HUES6 (cell line): ENCODE measurements around the gene DCP1B.

Experiments
- H3K27ac ChIP-seq: 2 replicates; pipeline ENCODE4 v1.7.0; 2013; ENCODE audit warnings: low read depth, mild to moderate bottlenecking, low read length, inconsistent platforms
- H3K27me3 ChIP-seq: 2 replicates; pipeline ENCODE4 v1.6.1; 2013; ENCODE audit warnings: low read length; ENCODE audit not compliant: control insufficient read depth, insufficient read depth
- H3K36me3 ChIP-seq: 2 replicates; pipeline ENCODE4 v1.6.1; 2013; ENCODE audit warnings: low read length; ENCODE audit not compliant: control insufficient read depth, insufficient read depth
- H3K4me1 ChIP-seq: 2 replicates; pipeline ENCODE4 v1.6.1; 2013; ENCODE audit warnings: low read length; ENCODE audit not compliant: control insufficient read depth, insufficient read depth
- H3K4me3 ChIP-seq: 2 replicates; pipeline ENCODE4 v1.5.1; 2013; ENCODE audit warnings: low read depth, low read length
- H3K9ac ChIP-seq: one replicate; pipeline ENCODE4 v1.6.1; 2013; ENCODE audit warnings: mild to moderate bottlenecking, low read length
- H3K9me3 ChIP-seq: 2 replicates; pipeline ENCODE4 v1.6.1; 2013; ENCODE audit warnings: low read depth, low read length; ENCODE audit not compliant: control insufficient read depth, insufficient read depth

The DCP1B gene

GRCh38 chr12:2039034-2039433 is 34.8 kb upstream of the DCP1B start:
- Histone ChIP-seq H3K4me1 (peaks cover 7% of the 10 kb centered on the region; the same call in 1 of the 2 replicates), H3K36me3 (no peaks in the 10 kb centered on the region), H3K9me3 (no peaks in the 10 kb centered on the region), H3K27ac (no peak overlapping the region), H3K27me3 (peaks cover 55% of the 10 kb centered on the region), H3K9ac (no peak overlapping the region), H3K4me3 (no peak overlapping the region)

GRCh38 chr12:2035431-2036055 is 31.3 kb upstream of the DCP1B start:
- Histone ChIP-seq H3K4me1 (peaks cover 7% of the 10 kb centered on the region; the same call in 1 of the 2 replicates), H3K9ac (no peak overlapping the region), H3K27me3 (peaks cover 77% of the 10 kb centered on the region), H3K9me3 (no peaks in the 10 kb centered on the region), H3K27ac (no peak overlapping the region), H3K36me3 (no peaks in the 10 kb centered on the region), H3K4me3 (peak overlapping the region; percentile 43)

- no peak overlapping the region for H3K27ac ChIP-seq
- H3K9me3 ChIP-seq: no peaks in the 10 kb centered on the region
- no peaks in the 10 kb centered on the region for H3K36me3 ChIP-seq
- H3K4me3 ChIP-seq: peak overlapping the region; percentile 43
- no peak overlapping the region for H3K9ac ChIP-seq
- H3K4me1 ChIP-seq: peaks cover 7% of the 10 kb centered on the region; the same call in 1 of the 2 replicates
- peaks cover 76% of the 10 kb centered on the region for H3K27me3 ChIP-seq
These were observed 30.6 kb upstream of the DCP1B start for GRCh38 chr12:2034633-2035430.

- no peak overlapping the region for H3K27ac ChIP-seq
- H3K4me3 ChIP-seq: no peak overlapping the region
- H3K27me3 ChIP-seq: peaks cover 55% of the 10 kb centered on the region
- no peak overlapping the region for H3K9ac ChIP-seq
- H3K36me3 ChIP-seq: no peaks in the 10 kb centered on the region
- H3K4me1 ChIP-seq: peaks cover 7% of the 10 kb centered on the region; the same call in 1 of the 2 replicates
- H3K9me3 ChIP-seq: no peaks in the 10 kb centered on the region
These were observed 28.2 kb upstream of the DCP1B start for GRCh38 chr12:2032506-2032905.

- Histone ChIP-seq H3K9me3 (no peaks in the 10 kb centered on the region), H3K27ac (no peak overlapping the region), H3K4me3 (no peak overlapping the region), H3K27me3 (peaks cover 30% of the 10 kb centered on the region), H3K4me1 (no peaks in the 10 kb centered on the region), H3K9ac (no peak overlapping the region), H3K36me3 (no peaks in the 10 kb centered on the region)
These were observed 25.6 kb upstream of the DCP1B start for GRCh38 chr12:2029851-2030250.

- H3K9ac ChIP-seq: no peak overlapping the region
- H3K27me3 ChIP-seq: peaks cover 6% of the 10 kb centered on the region; the same call in 1 of the 2 replicates
- H3K9me3 ChIP-seq: no peaks in the 10 kb centered on the region
- no peaks in the 10 kb centered on the region for H3K36me3 ChIP-seq
- no peak overlapping the region for H3K27ac ChIP-seq
- no peak overlapping the region for H3K4me3 ChIP-seq
- 0 out of 2 replicates have a peak, but pooled peaks cover 2% of the 10 kb centered on the region for H3K4me1 ChIP-seq
These were observed 23.1 kb upstream of the DCP1B start for GRCh38 chr12:2027351-2027750.

GRCh38 chr12:2023365-2023764 is 19.1 kb upstream of the DCP1B start:
- 0 out of 2 replicates have a peak, but pooled peaks cover 2% of the 10 kb centered on the region for H3K4me1 ChIP-seq
- no peaks in the 10 kb centered on the region; the same call in 1 of the 2 replicates for H3K27me3 ChIP-seq
- no peak overlapping the region for H3K4me3 ChIP-seq
- no peaks in the 10 kb centered on the region for H3K36me3 ChIP-seq
- H3K9me3 ChIP-seq: peaks cover 5% of the 10 kb centered on the region; the same call in 1 of the 2 replicates
- no peak overlapping the region for H3K9ac ChIP-seq
- no peak overlapping the region for H3K27ac ChIP-seq

GRCh38 chr12:2020511-2020910 is 16.3 kb upstream of the DCP1B start:
- Histone ChIP-seq H3K4me1 (0 out of 2 replicates have a peak, but pooled peaks cover 5% of the 10 kb centered on the region), H3K27me3 (no peaks in the 10 kb centered on the region; the same call in 1 of the 2 replicates), H3K27ac (no peak overlapping the region), H3K4me3 (no peak overlapping the region), H3K9ac (no peak overlapping the region), H3K9me3 (peaks cover 5% of the 10 kb centered on the region; the same call in 1 of the 2 replicates), H3K36me3 (no peaks in the 10 kb centered on the region)

- Histone ChIP-seq H3K36me3 (no peaks in the 10 kb centered on the region), H3K4me3 (no peak overlapping the region), H3K27me3 (no peaks in the 10 kb centered on the region; the same call in 1 of the 2 replicates), H3K4me1 (peaks cover 5% of the 10 kb centered on the region; the same call in 1 of the 2 replicates), H3K9ac (no peak overlapping the region), H3K27ac (no peak overlapping the region), H3K9me3 (peaks cover 5% of the 10 kb centered on the region; the same call in 1 of the 2 replicates)
These were observed 14.9 kb upstream of the DCP1B start for GRCh38 chr12:2019126-2019525.

- H3K9ac ChIP-seq: no peak overlapping the region
- H3K27me3 ChIP-seq: no peaks in the 10 kb centered on the region; the same call in 1 of the 2 replicates
- peaks cover 10% of the 10 kb centered on the region; the same call in 1 of the 2 replicates for H3K4me1 ChIP-seq
- no peaks in the 10 kb centered on the region for H3K36me3 ChIP-seq
- peaks cover 5% of the 10 kb centered on the region; the same call in 1 of the 2 replicates for H3K9me3 ChIP-seq
- H3K27ac ChIP-seq: no peak overlapping the region
- no peak overlapping the region for H3K4me3 ChIP-seq
These were observed 14.1 kb upstream of the DCP1B start for GRCh38 chr12:2018391-2018790.
